NCI-H187 treated with DMSO at 0.1 percent for 48 hours (cell line): ENCODE results near the gene CISD3.

Experiments
- DNase-seq: peaks from one replicate; lab custom pipeline; 2025; lab: John Stamatoyannopoulos, UW

The CISD3 gene

GRCh38 chr17:38728290-38728831 lies 1.8 kb upstream of the CISD3 start:
- DNase-seq, result no peak

- DNase-seq, result no peak
Measured at GRCh38 chr17:38729368-38729885, 714 bp upstream of the CISD3 start.

- no peak for DNase-seq
Measured at GRCh38 chr17:38730526-38731379, 612 bp downstream of the CISD3 start.

GRCh38 chr17:38731526-38732294 lies 1.6 kb downstream of the CISD3 start:
- no peak for DNase-seq

GRCh38 chr17:38732376-38733281 lies 2.5 kb downstream of the CISD3 start:
- DNase-seq, result no peak

GRCh38 chr17:38733282-38733981 lies 3.3 kb downstream of the CISD3 start:
- no peak for DNase-seq

- no peak for DNase-seq
Measured at GRCh38 chr17:38733982-38734973, 4.1 kb downstream of the CISD3 start.

- no peak for DNase-seq
Measured at GRCh38 chr17:38735161-38735997, 5.2 kb downstream of the CISD3 start.

GRCh38 chr17:38738007-38738662 lies 8.0 kb downstream of the CISD3 start:
- no peak for DNase-seq

GRCh38 chr17:38738686-38739085 lies 8.5 kb downstream of the CISD3 start:
- DNase-seq, result no peak

- no peak for DNase-seq
Measured at GRCh38 chr17:38739305-38739704, 9.2 kb downstream of the CISD3 start.

GRCh38 chr17:38740044-38740443 lies 9.9 kb downstream of the CISD3 start:
- DNase-seq, result no peak

GRCh38 chr17:38740806-38741205 lies 10.7 kb downstream of the CISD3 start:
- DNase-seq, result no peak

- DNase-seq, result no peak
Measured at GRCh38 chr17:38741461-38741860, 11.3 kb downstream of the CISD3 start.

GRCh38 chr17:38741921-38742410 lies 11.8 kb downstream of the CISD3 start:
- DNase-seq, result no peak

- DNase-seq, result no peak
Measured at GRCh38 chr17:38742411-38743308, 12.5 kb downstream of the CISD3 start.

GRCh38 chr17:38743556-38744171 lies 13.5 kb downstream of the CISD3 start:
- no peak for DNase-seq
